Adrenal gland (tissue), 12 donors: ENCODE data around the gene NFYC. TPM values are rescaled to one million over a fixed set of nuclear protein-coding genes. Genes with fewer than 3 reads are reported as not detected.
"Not testable (repeated sequence)": the region's sequence is repeated elsewhere in the genome, so short reads cannot be mapped to it uniquely, and the experiment has no call there.

Experiments used
- DNase-seq, 7 donors: peaks; one replicate each; pipeline ENCODE4 v3.0.0-alpha.2; 2019 to 2020
- H3K27ac ChIP-seq, 5 donors: fragments of 200-600 bp; sonication (generic) in 4 of 5; 1 replicate in 3 of 5; 2 replicates in 2 of 5; pipeline versions ENCODE4 v1.5.1 to v1.8.0; 2016 to 2020; ENCODE audit warnings: mild to moderate bottlenecking in 1 of 5
- H3K27me3 ChIP-seq: fragments of 200-600 bp; 2 replicates; pipeline ENCODE4 v1.8.0; 2021
- H3K36me3 ChIP-seq, 2 donors: fragments of 200-600 bp; replicated peaks in 1 of 2; 1 replicate in 1 of 2; 2 replicates in 1 of 2; pipeline versions ENCODE4 v1.5.1 to v1.8.0; 2018 to 2022
- H3K4me1 ChIP-seq, 2 donors: fragments of 200-600 bp; replicated peaks in 1 of 2; 1 replicate in 1 of 2; 2 replicates in 1 of 2; pipeline versions ENCODE4 v1.5.1 to v1.8.0; 2018 to 2021
- H3K4me3 ChIP-seq, 4 donors: fragments of 200-600 bp; sonication (generic) in 3 of 4; one replicate each; pipeline ENCODE4 v1.5.1; 2016 to 2018
- H3K9me3 ChIP-seq, 3 donors: fragments of 200-600 bp; sonication (generic) in 1 of 3; replicated peaks in 1 of 3; 1 replicate in 2 of 3; 2 replicates in 1 of 3; pipeline versions ENCODE4 v1.5.1 to v1.8.0; 2016 to 2021
- POLR2A ChIP-seq, 2 donors: fragments of 450-650 bp; IDR thresholded peaks; one replicate each; pipeline ENCODE4 v1.6.1; 2017; ENCODE audit warnings: antibody characterized with exemption in 2 of 2, mild to moderate bottlenecking in 2 of 2, moderate library complexity in 1 of 2
- WGBS, 4 donors: extraction: QIAGEN DNeasy Blood & Tissue Kit in 2 of 4; methylation state at CpG; one replicate each; pipeline versions ENCODE4 v1.1.5 to v1.1.7; 2013 to 2017; 5-methylcytosine and 5-hydroxymethylcytosine counted together
- intact Hi-C, 2 donors: fragments of 100-400 bp; cut with DNase I; formaldehyde crosslinking; loops; one replicate each; pipeline versions ENCODE4 v1.14.1 to v1.15.0; 2022 to 2023
- polyA plus RNA-seq, 3 donors: library from polyadenylated mRNA; stranded (reverse); fragments of 200-250 nt in 2 of 3; fragments of 350-450 nt in 1 of 3; fragmentation: Illumina TruSeq in 1 of 3; extraction: RNeasy Lipid Tissue Mini Kit (QIAGEN cat#74804) in 1 of 3; gene quantifications; one replicate each; pipeline ENCODE4 v1.2.3, GENCODE V29; 2013 to 2014
- total RNA-seq, 9 donors: library from RNA; depleted of rRNA in 4 of 9; stranded (reverse); fragments of >200 nt in 4 of 9; fragments of 120-200 nt in 1 of 9; fragmentation: NEBNext Ultra II Directional in 1 of 9; extraction: Animal tissue kit (Norgen Biotek cat#: 25700) in 1 of 9; gene quantifications; one replicate each; pipeline versions ENCODE4 v1.1.0 to v1.2.4, GENCODE V29; 2013 to 2023
- TF ChIP-seq, protein P1 (sequence below), 6 experiments: fragments of 450-650 bp in 4 of 6; fragments of 200-600 bp in 2 of 6; sonication (generic) in 1 of 6; IDR thresholded peaks; 1 replicate in 5 of 6; 2 replicates in 1 of 6; pipeline versions ENCODE4 v1.5.1 to v1.8.0; 2016 to 2021; ENCODE audit warnings: antibody characterized with exemption in 6 of 6, mild to moderate bottlenecking in 2 of 6, moderate library complexity in 1 of 6
- donor health status: healthy with polysubstance abuse.
- donor health status: Bipolar disorder and iron deficiency.
- donor health status: DM: yes; HTN: yes; CAD: no.
- donor health status: DM: no; HTN: no; CAD: no.
- donor health status: DM: no; HTN: no; CAD: no.
- donor health status: DM: yes; HTN: yes; CAD: no.

Gene NFYC
- total and polyA plus RNA-seq, 12 donors, result 35.9 to 73.8 (median 51.2) TPM

DNA sequence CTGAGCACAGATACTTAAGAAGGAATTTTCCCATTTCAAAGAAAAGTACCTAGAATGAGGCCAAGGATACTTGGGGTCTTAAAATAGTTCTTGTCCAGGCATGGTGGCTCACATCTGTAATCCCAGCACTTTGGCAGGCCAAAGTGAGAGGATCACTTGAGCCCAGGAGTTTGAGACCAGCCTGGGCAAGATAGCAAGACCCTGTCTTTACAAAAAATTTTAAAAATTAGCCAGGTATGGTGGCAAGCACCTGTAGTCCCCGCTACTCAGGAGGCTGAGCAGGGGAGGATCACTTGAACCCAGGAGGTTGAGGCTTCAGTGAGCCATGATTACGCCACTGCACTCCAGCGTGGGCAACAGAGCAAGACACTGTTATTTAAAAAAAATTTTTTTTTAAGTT lies 29.0 kb downstream of the NFYC start:
- intact Hi-C loops, result no loop called here
- Histone ChIP-seq H3K27ac (no peak overlapping the region), H3K36me3 (no peaks in the 10 kb centered on the region), H3K4me1 (peaks cover 15 to 48% of the 10 kb centered on the region in 2 donors), H3K27me3 (no peaks in the 10 kb centered on the region), H3K9me3 (no peaks in the 10 kb centered on the region), H3K4me3 (no peak overlapping the region)
- no peak for DNase-seq
- TF ChIP-seq, protein P1, sequence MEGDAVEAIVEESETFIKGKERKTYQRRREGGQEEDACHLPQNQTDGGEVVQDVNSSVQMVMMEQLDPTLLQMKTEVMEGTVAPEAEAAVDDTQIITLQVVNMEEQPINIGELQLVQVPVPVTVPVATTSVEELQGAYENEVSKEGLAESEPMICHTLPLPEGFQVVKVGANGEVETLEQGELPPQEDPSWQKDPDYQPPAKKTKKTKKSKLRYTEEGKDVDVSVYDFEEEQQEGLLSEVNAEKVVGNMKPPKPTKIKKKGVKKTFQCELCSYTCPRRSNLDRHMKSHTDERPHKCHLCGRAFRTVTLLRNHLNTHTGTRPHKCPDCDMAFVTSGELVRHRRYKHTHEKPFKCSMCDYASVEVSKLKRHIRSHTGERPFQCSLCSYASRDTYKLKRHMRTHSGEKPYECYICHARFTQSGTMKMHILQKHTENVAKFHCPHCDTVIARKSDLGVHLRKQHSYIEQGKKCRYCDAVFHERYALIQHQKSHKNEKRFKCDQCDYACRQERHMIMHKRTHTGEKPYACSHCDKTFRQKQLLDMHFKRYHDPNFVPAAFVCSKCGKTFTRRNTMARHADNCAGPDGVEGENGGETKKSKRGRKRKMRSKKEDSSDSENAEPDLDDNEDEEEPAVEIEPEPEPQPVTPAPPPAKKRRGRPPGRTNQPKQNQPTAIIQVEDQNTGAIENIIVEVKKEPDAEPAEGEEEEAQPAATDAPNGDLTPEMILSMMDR (IDR thresholded peaks at IDR 0.05), result no peak
- no peak for TF ChIP-seq POLR2A (IDR thresholded peaks at IDR 0.05)
- 90 to 96% (median 95%) methylated on average over 3 of the region's 3 CpGs for WGBS, 4 donors

DNA sequence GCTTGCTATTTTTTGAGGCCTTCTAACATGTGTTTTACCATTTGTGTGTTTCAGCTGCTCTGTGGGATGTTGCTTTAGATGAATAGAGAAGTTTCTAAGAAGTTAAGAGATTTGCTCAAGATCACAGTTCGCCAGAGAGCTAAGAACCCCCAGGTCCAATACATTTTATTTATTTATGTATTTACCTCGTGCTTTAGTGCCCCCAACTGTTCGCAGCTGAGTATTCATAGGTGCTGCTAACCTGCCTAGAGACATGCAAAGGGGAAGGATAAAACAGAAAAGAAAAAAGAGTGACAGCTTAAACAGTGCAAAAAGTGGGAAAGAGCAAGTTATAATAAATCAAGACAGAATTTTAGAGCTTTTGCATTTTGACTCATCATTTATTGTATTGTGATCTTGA lies 31.1 kb downstream of the NFYC start:
- WGBS, 4 donors, result 76 to 80% (median 77%) methylated on average over 3 of the region's 3 CpGs
- Histone ChIP-seq H3K4me3 (no peak overlapping the region), H3K27me3 (no peaks in the 10 kb centered on the region), H3K27ac (no peak overlapping the region), H3K4me1 (peaks cover 7 to 30% of the 10 kb centered on the region in 2 donors), H3K9me3 (no peaks in the 10 kb centered on the region), H3K36me3 (no peaks in the 10 kb centered on the region)
- intact Hi-C loops, result no loop called here
- TF ChIP-seq, protein P1 (IDR thresholded peaks at IDR 0.05), result no peak
- no peak for TF ChIP-seq POLR2A (IDR thresholded peaks at IDR 0.05)
- no peak for DNase-seq

DNA sequence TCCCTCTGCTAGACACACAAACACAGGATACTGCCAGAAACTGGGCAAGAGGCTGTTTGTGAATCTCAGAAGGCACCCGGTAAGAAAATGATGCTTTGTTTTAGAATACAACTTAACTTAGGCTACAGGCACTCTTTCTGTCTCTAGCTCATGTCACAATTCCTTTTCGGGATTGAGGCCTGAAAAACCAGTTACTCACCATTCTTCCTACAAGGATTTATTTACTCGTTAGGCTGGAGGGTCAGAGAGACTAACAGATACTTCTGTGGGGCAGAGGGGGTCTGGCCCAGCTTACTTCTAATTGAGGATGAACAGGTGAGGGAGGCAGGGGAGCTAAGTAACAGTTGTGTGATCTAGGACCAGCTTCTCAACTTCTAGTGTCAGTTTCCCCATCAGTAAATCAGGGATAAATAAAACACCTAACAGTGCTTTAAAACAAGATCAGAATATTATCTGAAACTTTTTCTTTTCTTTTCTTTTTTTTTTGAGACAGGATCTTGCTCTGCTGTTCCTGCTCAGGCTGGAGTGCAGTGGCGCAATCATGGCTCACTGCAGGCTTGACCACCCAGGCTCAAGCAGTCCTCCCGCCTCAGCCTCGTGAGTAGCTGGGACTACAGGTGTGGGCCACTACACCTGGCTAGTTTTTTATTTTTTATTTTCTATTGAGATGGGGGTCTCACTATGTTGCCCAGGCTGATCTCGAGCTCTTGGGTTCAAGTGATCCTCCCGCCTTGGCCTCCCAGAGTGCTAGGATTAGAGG lies 31.9 kb downstream of the NFYC start:
- no peaks in the 10 kb centered on the region for H3K36me3 ChIP-seq
- H3K27ac ChIP-seq, result no peak overlapping the region
- 77 to 87% (median 83%) methylated on average over 8 of the region's 8 CpGs for WGBS, 4 donors
- no peaks in the 10 kb centered on the region for H3K9me3 ChIP-seq
- H3K27me3 ChIP-seq, result no peaks in the 10 kb centered on the region
- no peak for DNase-seq
- TF ChIP-seq, protein P1 (IDR thresholded peaks at IDR 0.05), result no peak
- no peak for TF ChIP-seq POLR2A (IDR thresholded peaks at IDR 0.05)
- intact Hi-C loops, result no loop called here
- H3K4me3 ChIP-seq, result no peak overlapping the region
- peaks cover 7 to 23% of the 10 kb centered on the region in 2 donors for H3K4me1 ChIP-seq

DNA sequence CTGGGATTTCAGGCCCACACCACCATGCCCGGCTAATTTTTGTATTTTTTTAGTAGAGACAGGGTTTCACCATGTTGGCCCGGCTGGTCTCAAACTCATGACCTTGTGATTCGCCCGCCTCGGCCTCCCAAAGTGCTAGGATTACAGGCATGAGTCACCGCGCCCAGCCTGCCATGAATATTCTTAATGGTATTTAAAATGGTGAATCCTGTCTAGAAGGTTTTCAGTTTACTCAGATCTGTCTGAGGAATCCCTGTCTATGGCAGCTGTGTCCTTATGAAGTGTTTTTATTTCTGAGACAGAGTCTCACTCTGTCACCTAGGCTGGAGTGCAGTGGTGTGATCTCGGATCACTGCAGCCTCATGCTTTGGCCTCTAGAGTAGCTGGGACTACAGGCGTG lies 36.2 kb downstream of the NFYC start:
- H3K36me3 ChIP-seq, intact Hi-C loops, H3K27ac ChIP-seq, H3K9me3 ChIP-seq, H3K27me3 ChIP-seq, H3K4me3 ChIP-seq: not testable (repeated sequence)
- H3K4me1 ChIP-seq, result peaks cover 8 to 26% of the 10 kb centered on the region in 2 donors
- WGBS, 4 donors, result 62 to 77% (median 65%) methylated on average over 9 of the region's 9 CpGs
- peak in 5 of 7 donors; percentile 24 to 56 (median 53) for DNase-seq

DNA sequence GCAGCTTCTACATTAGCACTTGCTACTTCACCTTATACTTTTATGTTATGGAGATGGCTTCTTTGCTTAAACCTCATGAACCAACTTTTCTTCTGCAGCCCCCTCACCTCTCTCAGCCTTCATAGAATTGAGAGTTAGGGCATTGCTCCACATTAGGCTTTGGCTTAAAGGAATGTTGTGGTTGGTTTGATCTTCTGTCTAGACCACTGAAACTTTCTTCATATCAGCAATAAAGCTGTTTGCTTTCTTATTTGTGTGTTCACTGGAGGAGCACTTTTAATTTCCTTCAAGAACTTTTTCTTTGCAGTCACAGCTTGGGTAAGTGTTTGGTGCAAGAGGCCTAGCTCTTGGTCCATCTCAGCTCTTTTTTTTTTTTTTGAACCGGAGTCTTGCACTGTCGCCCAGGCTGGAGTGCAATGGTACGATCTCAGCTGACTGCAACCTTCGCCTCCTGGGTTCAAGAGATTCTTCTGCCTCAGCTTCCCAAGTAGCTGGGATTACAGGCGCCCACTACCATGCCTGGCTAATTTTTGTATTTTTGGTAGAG lies 37.9 kb downstream of the NFYC start:
- intact Hi-C loops, H3K36me3 ChIP-seq, H3K27ac ChIP-seq, H3K9me3 ChIP-seq, H3K27me3 ChIP-seq, H3K4me3 ChIP-seq, DNase-seq: not testable (repeated sequence)
- WGBS, 4 donors, result 92 to 100% (median 97%) methylated on average over 5 of the region's 5 CpGs
- H3K4me1 ChIP-seq, result peaks cover 9 to 18% of the 10 kb centered on the region in 2 donors
